K562 (cell line): ENCODE data around the gene GNG14. TPM values are rescaled to one million over a fixed set of nuclear protein-coding genes. Genes with fewer than 3 reads are reported as not detected.

Experiments used
- CBX3 ChIP-seq, 2 experiments: IDR thresholded peaks; 1 replicate in 1 of 2; 2 replicates in 1 of 2; pipeline ENCODE4 v1.6.1; 2012; ENCODE audit warnings: inconsistent platforms in 2 of 2, low read length in 2 of 2, borderline replicate concordance in 1 of 2, control low read depth in 1 of 2
- COPS2 ChIP-seq: fragments of 450-650 bp; conservative IDR thresholded peaks from 2 replicates; pipeline ENCODE4 v1.6.1; 2016; ENCODE audit warnings: mild to moderate bottlenecking, moderate library complexity
- CREB1 ChIP-seq, 2 experiments: sonication (generic) in 1 of 2; formaldehyde crosslinking in 1 of 2; IDR thresholded peaks; 2 replicates each; pipeline versions ENCODE4 v1.6.1 to v1.8.0; 2012 to 2022; ENCODE audit warnings: inconsistent platforms in 1 of 2, mild to moderate bottlenecking in 1 of 2, missing genetic modification reagents in 1 of 2, moderate library complexity in 1 of 2
- EP400 ChIP-seq: fragments of 450-650 bp; IDR thresholded peaks from 2 replicates; pipeline ENCODE4 v1.6.1; 2017; ENCODE audit warnings: antibody characterized with exemption, mild to moderate bottlenecking, moderate library complexity
- FOXA3 ChIP-seq, 2 experiments: fragments of 450-650 bp in 1 of 2; sonication (generic) in 1 of 2; formaldehyde crosslinking; IDR thresholded peaks in 1 of 2; conservative IDR thresholded peaks in 1 of 2; 2 replicates each; pipeline versions ENCODE4 v1.4.0 to v1.8.0; 2020 to 2022; ENCODE audit warnings: mild to moderate bottlenecking in 2 of 2, missing genetic modification reagents in 1 of 2
- FUS ChIP-seq: fragments of 200-400 bp; formaldehyde crosslinking; optimal IDR thresholded peaks from 2 replicates; pipeline ENCODE3; 2017; ENCODE audit warnings: low read depth, low read length
- GATAD2A ChIP-seq: fragments of 450-650 bp; IDR thresholded peaks from 2 replicates; pipeline ENCODE4 v1.6.1; 2017
- JUND ChIP-seq, 2 experiments: IDR thresholded peaks; 2 replicates in 1 of 2; 3 replicates in 1 of 2; pipeline ENCODE4 v1.6.1; 2011; ENCODE audit warnings: borderline replicate concordance in 2 of 2, low read depth in 2 of 2, low read length in 2 of 2, improper control_type of control experiment in 1 of 2, missing biosample characterization in 1 of 2, missing genetic modification characterization in 1 of 2, missing genetic modification reagents in 1 of 2
- KHSRP ChIP-seq: fragments of 450-650 bp; IDR thresholded peaks from 2 replicates; pipeline ENCODE4 v1.6.1; 2017
- L3MBTL2 ChIP-seq: fragments of 450-650 bp; IDR thresholded peaks from 2 replicates; pipeline ENCODE4 v1.6.1; 2016; ENCODE audit warnings: mild to moderate bottlenecking, moderate library complexity
- MCM3 ChIP-seq: fragments of 450-650 bp; IDR thresholded peaks from 2 replicates; pipeline ENCODE4 v1.6.1; 2016
- NCOA1 ChIP-seq: fragments of 450-650 bp; IDR thresholded peaks from 2 replicates; pipeline ENCODE4 v1.6.1; 2016; ENCODE audit warnings: low read depth
- NFIX ChIP-seq: fragments of 250-450 bp; sonication (Bioruptor Pico); IDR thresholded peaks from 2 replicates; pipeline ENCODE4 v1.4.0; 2020; ENCODE audit warnings: low read depth, mild to moderate bottlenecking, moderate library complexity
- RBM25 ChIP-seq: fragments of 200-400 bp; formaldehyde crosslinking; IDR thresholded peaks from 2 replicates; pipeline ENCODE4 v1.6.1; 2018; ENCODE audit warnings: low read length, low read depth, moderate library complexity; ENCODE audit not compliant: severe bottlenecking
- RCOR1 ChIP-seq, 2 experiments: IDR thresholded peaks; 2 replicates each; pipeline ENCODE4 v1.6.1; 2012; ENCODE audit warnings: low read depth in 2 of 2, low read length in 2 of 2, borderline replicate concordance in 1 of 2, improper control_type of control experiment in 1 of 2
- TAL1 ChIP-seq: fragments of 450-650 bp; IDR thresholded peaks from 2 replicates; pipeline ENCODE4 v1.6.1; 2016; ENCODE audit warnings: mild to moderate bottlenecking
- U2AF2 ChIP-seq: fragments of 200-400 bp; formaldehyde crosslinking; optimal IDR thresholded peaks from 2 replicates; pipeline ENCODE3; 2017; ENCODE audit warnings: low read depth, mild to moderate bottlenecking, low read length
- XRCC5 ChIP-seq: fragments of 200-400 bp; formaldehyde crosslinking; IDR thresholded peaks from 2 replicates; pipeline ENCODE4 v1.6.1; 2017; ENCODE audit warnings: low read depth, mild to moderate bottlenecking, low read length
- ZBTB7A ChIP-seq: IDR thresholded peaks from 2 replicates; pipeline ENCODE4 v1.6.1; 2011; ENCODE audit warnings: low read depth, mild to moderate bottlenecking, low read length, moderate library complexity, borderline replicate concordance; ENCODE audit not compliant: control insufficient read depth
- ZEB2 ChIP-seq: fragments of 450-650 bp; IDR thresholded peaks from 2 replicates; pipeline ENCODE4 v1.6.1; 2016
- ZKSCAN1 ChIP-seq: fragments of 150-350 bp; IDR thresholded peaks from 2 replicates; pipeline ENCODE4 v1.6.1; 2016; ENCODE audit warnings: low read depth, low read length
- ZKSCAN3 ChIP-seq: fragments of 250-450 bp; sonication (Bioruptor Pico); IDR thresholded peaks from 2 replicates; pipeline ENCODE4 v1.4.0; 2020
- ZNF146 ChIP-seq: IDR thresholded peaks from one replicate; pipeline ENCODE4 v1.6.1; 2018; ENCODE audit warnings: missing compliant biosample characterization; ENCODE audit not compliant: unreplicated experiment
- ZNF23 ChIP-seq: fragments of 250-450 bp; sonication (Bioruptor Pico); IDR thresholded peaks from 2 replicates; pipeline ENCODE4 v1.4.0; 2020; ENCODE audit warnings: mild to moderate bottlenecking
- ZNF282 ChIP-seq: sonication (generic); formaldehyde crosslinking; IDR thresholded peaks from 2 replicates; pipeline ENCODE4 v1.8.1; 2023; ENCODE audit warnings: missing genetic modification reagents
- polyA plus RNA-seq, 8 experiments: library from polyadenylated mRNA; depleted of rRNA in 4 of 8; stranded (reverse) in 5 of 8; unstranded in 3 of 8; fragments of >200 nt; fragmentation: Nextera tagmentation in 2 of 8; fragmentation: Illumina TruSeq in 1 of 8; extraction: Ambion mirVana in 2 of 8; extraction: Trizol in 1 of 8; gene quantifications; 2 replicates each; pipeline versions ENCODE4 v1.2.1 to v1.2.3, GENCODE V29; 2011 to 2014; ENCODE audit warnings: inconsistent platforms in 1 of 8, missing spikeins in 1 of 8
- total RNA-seq, 7 experiments: library from RNA; depleted of rRNA in 6 of 7; stranded (reverse); fragments of >200 nt in 6 of 7; fragmentation: Illumina TruSeq in 2 of 7; extraction: Trizol in 2 of 7; gene quantifications; 2 replicates each; pipeline versions ENCODE4 v1.2.1 to v1.2.3, GENCODE V29; 2011 to 2021; ENCODE audit warnings: low replicate concordance in 1 of 7
- TF ChIP-seq, protein P1 (sequence below): fragments of 250-450 bp; sonication (Bioruptor Pico); IDR thresholded peaks from 2 replicates; pipeline ENCODE4 v1.5.1; 2021; ENCODE audit warnings: mild to moderate bottlenecking
- TF ChIP-seq, protein P2 (sequence below): fragments of 450-650 bp; IDR thresholded peaks from 2 replicates; pipeline ENCODE4 v1.7.1; 2018; ENCODE audit warnings: mild to moderate bottlenecking, low read depth; ENCODE audit not compliant: partially characterized antibody

GNG14 gene
- total and polyA plus RNA-seq, 9 of the 15 experiments (the other 6 are each of a cell fraction or from before 2014, with no cell fraction given): not detected

GRCh38 chr19:12736995-12737834 is 49.4 kb downstream of the GNG14 start, which contains the start of gene GET3 (continued):
- TF ChIP-seq ZKSCAN1 (no peak), EP400 (peak; percentile 83), CBX3 (IDR thresholded peaks at IDR 0.05; ENCODE audit: borderline replicate concordance in 1 of 2, low read length in 2 of 2) (no peak), TAL1 (no peak), JUND (IDR thresholded peaks at IDR 0.05; ENCODE audit: borderline replicate concordance, low read depth, low read length) (peak; percentile 95), JUND (tag; IDR thresholded peaks at IDR 0.05; ENCODE audit: borderline replicate concordance, low read depth, low read length) (no peak), XRCC5 (no peak), FUS (no peak), RCOR1 (IDR thresholded peaks at IDR 0.05; ENCODE audit: borderline replicate concordance in 1 of 2, low read depth in 2 of 2, low read length in 2 of 2) (no peak), U2AF2 (no peak), L3MBTL2 (peak; percentile 62), ZNF23 (no peak), MCM3 (no peak), RBM25 (peak; percentile 95), NCOA1 (no peak; the same call in 1 of the 2 replicates), ZBTB7A (0 out of 2 replicates have a peak, but pooled peaks have one; percentile 34), KHSRP (no peak), ZKSCAN3 (CRISPR knock-in tag) (no peak), NFIX (CRISPR knock-in tag) (no peak), CREB1 (IDR thresholded peaks at IDR 0.05) (no peak), CREB1 (CRISPR knock-in tag; IDR thresholded peaks at IDR 0.05) (no peak), COPS2 (no peak), ZEB2 (0 out of 2 replicates have a peak, but pooled peaks have one; percentile 21), ZNF282 (CRISPR knock-in tag) (no peak), FOXA3 (CRISPR knock-in tag; conservative IDR thresholded peaks at IDR 0.05 in 1 of 2, IDR thresholded peaks at IDR 0.05 in 1 of 2) (no peak), GATAD2A (no peak), ZNF146 (no peak)
- TF ChIP-seq, protein P1, sequence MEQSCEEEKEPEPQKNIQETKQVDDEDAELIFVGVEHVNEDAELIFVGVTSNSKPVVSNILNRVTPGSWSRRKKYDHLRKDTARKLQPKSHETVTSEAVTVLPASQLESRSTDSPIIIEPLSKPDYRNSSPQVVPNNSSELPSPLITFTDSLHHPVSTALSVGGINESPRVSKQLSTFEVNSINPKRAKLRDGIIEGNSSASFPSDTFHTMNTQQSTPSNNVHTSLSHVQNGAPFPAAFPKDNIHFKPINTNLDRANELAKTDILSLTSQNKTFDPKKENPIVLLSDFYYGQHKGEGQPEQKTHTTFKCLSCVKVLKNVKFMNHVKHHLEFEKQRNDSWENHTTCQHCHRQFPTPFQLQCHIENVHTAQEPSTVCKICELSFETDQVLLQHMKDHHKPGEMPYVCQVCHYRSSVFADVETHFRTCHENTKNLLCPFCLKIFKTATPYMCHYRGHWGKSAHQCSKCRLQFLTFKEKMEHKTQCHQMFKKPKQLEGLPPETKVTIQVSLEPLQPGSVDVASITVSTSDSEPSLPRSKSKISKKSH (CRISPR knock-in tag): no peak
- TF ChIP-seq, protein P2, sequence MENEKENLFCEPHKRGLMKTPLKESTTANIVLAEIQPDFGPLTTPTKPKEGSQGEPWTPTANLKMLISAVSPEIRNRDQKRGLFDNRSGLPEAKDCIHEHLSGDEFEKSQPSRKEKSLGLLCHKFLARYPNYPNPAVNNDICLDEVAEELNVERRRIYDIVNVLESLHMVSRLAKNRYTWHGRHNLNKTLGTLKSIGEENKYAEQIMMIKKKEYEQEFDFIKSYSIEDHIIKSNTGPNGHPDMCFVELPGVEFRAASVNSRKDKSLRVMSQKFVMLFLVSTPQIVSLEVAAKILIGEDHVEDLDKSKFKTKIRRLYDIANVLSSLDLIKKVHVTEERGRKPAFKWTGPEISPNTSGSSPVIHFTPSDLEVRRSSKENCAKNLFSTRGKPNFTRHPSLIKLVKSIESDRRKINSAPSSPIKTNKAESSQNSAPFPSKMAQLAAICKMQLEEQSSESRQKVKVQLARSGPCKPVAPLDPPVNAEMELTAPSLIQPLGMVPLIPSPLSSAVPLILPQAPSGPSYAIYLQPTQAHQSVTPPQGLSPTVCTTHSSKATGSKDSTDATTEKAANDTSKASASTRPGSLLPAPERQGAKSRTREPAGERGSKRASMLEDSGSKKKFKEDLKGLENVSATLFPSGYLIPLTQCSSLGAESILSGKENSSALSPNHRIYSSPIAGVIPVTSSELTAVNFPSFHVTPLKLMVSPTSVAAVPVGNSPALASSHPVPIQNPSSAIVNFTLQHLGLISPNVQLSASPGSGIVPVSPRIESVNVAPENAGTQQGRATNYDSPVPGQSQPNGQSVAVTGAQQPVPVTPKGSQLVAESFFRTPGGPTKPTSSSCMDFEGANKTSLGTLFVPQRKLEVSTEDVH: no peak
